B cell (primary cell): ENCODE data around the gene NPFF. TPM values are rescaled to one million over a fixed set of nuclear protein-coding genes. Genes with fewer than 3 reads are reported as not detected.

Source experiments
- ATAC-seq: fragments of 200-7000 bp; cut with Tn5 transposase; one replicate; pipeline ENCODE4 v1.10.0; 2021; ENCODE audit warnings: low read depth, mild to moderate bottlenecking, moderate number of reproducible peaks, moderate library complexity
- CTCF ChIA-PET: fragments of 350-600 bp; sonication (Branson Sonifier 250); formaldehyde crosslinking; loops from one replicate; lab custom pipeline; 2021; ENCODE audit warnings: antibody characterized with exemption, inconsistent platforms; lab: Charles Lee
- POLR2A ChIA-PET: fragments of 350-600 bp; sonication (Branson Sonifier 250); formaldehyde crosslinking; loops from one replicate; lab custom pipeline; 2021; ENCODE audit warnings: antibody characterized with exemption; lab: Charles Lee
- DNase-seq: peaks from one replicate; pipeline ENCODE4 v3.0.0; 2013
- H2AFZ ChIP-seq: 2 replicates; pipeline ENCODE4 v1.6.1; 2012; ENCODE audit warnings: mild to moderate bottlenecking, low read depth, low read length; ENCODE audit not compliant: insufficient read depth, poor library complexity, severe bottlenecking
- H3K27ac ChIP-seq, 2 donors: 1 replicate in 1 of 2; 2 replicates in 1 of 2; pipeline ENCODE4 v1.5.1; 2012 to 2013; ENCODE audit warnings: low read length in 2 of 2, mild to moderate bottlenecking in 2 of 2, moderate library complexity in 1 of 2
- H3K27me3 ChIP-seq, 4 experiments: fragments of 200-600 bp in 1 of 4; sonication (generic) in 1 of 4; replicated peaks in 1 of 4; 1 replicate in 2 of 4; 2 replicates in 2 of 4; pipeline versions ENCODE4 v1.6.1 to v1.7.0; 2013 to 2016; ENCODE audit warnings: low read length in 3 of 4, mild to moderate bottlenecking in 2 of 4, mixed read lengths in 1 of 4, moderate library complexity in 1 of 4; ENCODE audit not compliant: insufficient read depth in 4 of 4, control insufficient read depth in 3 of 4; ENCODE audit errors: control extremely low read depth in 1 of 4
- H3K36me3 ChIP-seq, 2 experiments: replicated peaks in 1 of 2; 1 replicate in 1 of 2; 2 replicates in 1 of 2; pipeline versions ENCODE4 v1.6.1 to v1.7.1; 2013; ENCODE audit warnings: low read length in 1 of 2; ENCODE audit not compliant: insufficient read depth in 2 of 2, control insufficient read depth in 1 of 2; ENCODE audit errors: control extremely low read depth in 1 of 2, extremely low read depth in 1 of 2
- H3K4me1 ChIP-seq, 2 donors: fragments of 200-600 bp in 1 of 2; sonication (generic) in 1 of 2; 1 replicate in 1 of 2; 2 replicates in 1 of 2; pipeline versions ENCODE4 v1.5.1 to v1.6.1; 2013 to 2017; ENCODE audit warnings: low read length in 2 of 2; ENCODE audit not compliant: control insufficient read depth in 2 of 2, insufficient read depth in 2 of 2
- H3K4me2 ChIP-seq: replicated peaks from 2 replicates; pipeline ENCODE3; 2012; ENCODE audit warnings: mild to moderate bottlenecking, low read depth, low read length; ENCODE audit not compliant: poor library complexity, severe bottlenecking
- H3K4me3 ChIP-seq, 5 experiments: fragments of 200-600 bp in 1 of 5; sonication (generic) in 1 of 5; 1 replicate in 3 of 5; 2 replicates in 2 of 5; pipeline versions ENCODE4 v1.5.1 to v1.7.0; 2011 to 2016; ENCODE audit warnings: low read length in 4 of 5, mild to moderate bottlenecking in 4 of 5, low read depth in 2 of 5, control low read depth in 1 of 5, moderate library complexity in 1 of 5; ENCODE audit not compliant: insufficient read depth in 1 of 5; ENCODE audit errors: control extremely low read depth in 1 of 5, extremely low read depth in 1 of 5
- H3K79me2 ChIP-seq: fragments of 200-600 bp; sonication (generic); one replicate; pipeline ENCODE4 v1.6.0; 2016; ENCODE audit warnings: low read length; ENCODE audit not compliant: control insufficient read depth, insufficient read depth
- H3K9ac ChIP-seq: fragments of 200-600 bp; sonication (generic); 2 replicates; pipeline ENCODE4 v1.6.1; 2017; ENCODE audit warnings: mild to moderate bottlenecking, low read length, moderate library complexity
- H3K9me3 ChIP-seq, 3 donors: one replicate each; pipeline versions ENCODE4 v1.6.1 to v1.7.1; 2013; ENCODE audit warnings: low read length in 2 of 3; ENCODE audit not compliant: control insufficient read depth in 2 of 3, insufficient read depth in 1 of 3; ENCODE audit errors: control extremely low read depth in 1 of 3
- H4K20me1 ChIP-seq: 2 replicates; pipeline ENCODE4 v1.6.0; 2012; ENCODE audit warnings: mild to moderate bottlenecking, low read length; ENCODE audit not compliant: insufficient read depth, control insufficient read depth, poor library complexity, severe bottlenecking
- H3K27ac Mint-ChIP-seq: one replicate; pipeline ENCODE4 v1.8.0; 2021; ENCODE audit warnings: mixed read lengths
- H3K27me3 Mint-ChIP-seq: one replicate; pipeline ENCODE4 v1.8.0; 2021; ENCODE audit warnings: mixed read lengths
- H3K4me1 Mint-ChIP-seq: one replicate; pipeline ENCODE4 v1.8.0; 2021; ENCODE audit warnings: mixed read lengths
- H3K4me3 Mint-ChIP-seq: one replicate; pipeline ENCODE4 v1.8.0; 2021; ENCODE audit warnings: mixed read lengths
- H3K9me3 Mint-ChIP-seq: one replicate; pipeline ENCODE4 v1.8.0; 2022; ENCODE audit warnings: mixed read lengths; ENCODE audit not compliant: insufficient read depth
- CTCF ChIP-seq: fragments of 200-600 bp; IDR thresholded peaks from one replicate; pipeline ENCODE4 v1.8.0; 2022; ENCODE audit warnings: antibody characterized with exemption, mild to moderate bottlenecking
- EZH2 ChIP-seq: IDR thresholded peaks from 2 replicates; pipeline ENCODE4 v1.6.1; 2012; ENCODE audit warnings: borderline replicate concordance, low read depth, mild to moderate bottlenecking, moderate library complexity, low read length; ENCODE audit not compliant: insufficient read depth, poor library complexity, severe bottlenecking
- WGBS: methylation state at CpG from one replicate; pipeline ENCODE4 v1.1.5; 2013; ENCODE audit warnings: missing lambda C conversion rate; ENCODE audit not compliant: insufficient coverage; 5-methylcytosine and 5-hydroxymethylcytosine counted together
- intact Hi-C: fragments of 100-400 bp; cut with micrococcal nuclease; formaldehyde crosslinking; loops from one replicate; pipeline ENCODE4 v1.10.0; 2022
- polyA plus RNA-seq: library from polyadenylated mRNA; depleted of rRNA; stranded (reverse); fragments of >200 nt; gene quantifications from 2 replicates; pipeline ENCODE4 v1.2.3, GENCODE V29; 2012
- total RNA-seq, 2 donors: library from RNA; stranded (reverse); fragments of 120-200 nt in 1 of 2; gene quantifications; 1 replicate in 1 of 2; 2 replicates in 1 of 2; pipeline versions ENCODE4 v1.2.3 to v1.2.4, GENCODE V29; 2013 to 2022

The NPFF gene
- total and polyA plus RNA-seq, 2 donors (not counting 1 experiment from before 2014, with no cell fraction given) = 0.34 TPM; not detected in 1

- no peak for TF ChIP-seq CTCF
- TF ChIP-seq EZH2 = no peak
- H3K4me1 ChIP-seq = no peaks in the 10 kb centered on the region
- intact Hi-C loops = no loop called here
- H3K79me2 ChIP-seq = no peaks in the 10 kb centered on the region
- no peak for ATAC-seq
- H3K36me3 ChIP-seq = peaks cover 7 to 66% of the 10 kb centered on the region in 2 experiments
- Mint-ChIP-seq H3K4me3 (no peak overlapping the region), H3K27ac (no peak overlapping the region), H3K4me1 (no peaks in the 10 kb centered on the region), H3K9me3 (no peaks in the 10 kb centered on the region), H3K27me3 (no peaks in the 10 kb centered on the region)
- no peak overlapping the region for H3K9ac ChIP-seq
- no peaks in the 10 kb centered on the region for H4K20me1 ChIP-seq
- ChIA-PET POLR2A (no interaction called here), CTCF (interaction anchor here (1.3 kb wide), 1 partner anchor 138 kb away, joined by 4 read pairs; the partner anchor contains the start of gene ATP5MC2)
- H3K9me3 ChIP-seq = no peaks in the 10 kb centered on the region
- no peak for DNase-seq
- no peak overlapping the region for H3K27ac ChIP-seq
- no peak overlapping the region for H2AFZ ChIP-seq
- H3K4me2 ChIP-seq = no peak overlapping the region
- H3K4me3 ChIP-seq = no peak overlapping the region
- WGBS = 71% methylated on average over 1 of the region's 1 CpG
- H3K27me3 ChIP-seq = no peaks in the 10 kb centered on the region
Observed at GRCh38 chr12:53538209-53538689, 31.0 kb upstream of the NPFF start.

- Histone ChIP-seq H3K9me3 (no peaks in the 10 kb centered on the region), H2AFZ (no peak overlapping the region), H3K36me3 (peaks cover 14 to 70% of the 10 kb centered on the region in 2 experiments), H3K27me3 (no peaks in the 10 kb centered on the region), H4K20me1 (no peaks in the 10 kb centered on the region), H3K9ac (no peak overlapping the region), H3K4me2 (no peak overlapping the region), H3K4me1 (no peaks in the 10 kb centered on the region), H3K4me3 (no peak overlapping the region), H3K27ac (no peak overlapping the region), H3K79me2 (no peaks in the 10 kb centered on the region)
- intact Hi-C loops = no loop called here
- no peak for ATAC-seq
- DNase-seq = no peak
- ChIA-PET CTCF (no interaction called here), POLR2A (no interaction called here)
- WGBS = 100% methylated on average over 1 of the region's 3 CpGs
- H3K27ac Mint-ChIP-seq = no peak overlapping the region
- no peak for TF ChIP-seq CTCF
- TF ChIP-seq EZH2 = no peak
- H3K4me1 Mint-ChIP-seq = no peaks in the 10 kb centered on the region
- H3K9me3 Mint-ChIP-seq = no peaks in the 10 kb centered on the region
- no peaks in the 10 kb centered on the region for H3K27me3 Mint-ChIP-seq
- H3K4me3 Mint-ChIP-seq = no peak overlapping the region
Observed at GRCh38 chr12:53536962-53537361, 29.7 kb upstream of the NPFF start.
